Stimulated activated CD8-positive, alpha-beta memory T cell treated with anti-CD3 and anti-CD28 coated beads, Interleukin-2, amount 100 ng/mL, for 1 hour (primary cell): ENCODE measurements around the gene HOXB5.

ENCODE experiments used
- DNase-seq, 2 donors: peaks; one replicate each; pipeline ENCODE4 v3.0.0-alpha.2; 2020; ENCODE audit warnings: low read depth in 2 of 2

Gene HOXB5

GRCh38 chr17:48616717-48617470 lies 23.3 kb upstream of the HOXB5 start:
- DNase-seq, result no peak

DNA sequence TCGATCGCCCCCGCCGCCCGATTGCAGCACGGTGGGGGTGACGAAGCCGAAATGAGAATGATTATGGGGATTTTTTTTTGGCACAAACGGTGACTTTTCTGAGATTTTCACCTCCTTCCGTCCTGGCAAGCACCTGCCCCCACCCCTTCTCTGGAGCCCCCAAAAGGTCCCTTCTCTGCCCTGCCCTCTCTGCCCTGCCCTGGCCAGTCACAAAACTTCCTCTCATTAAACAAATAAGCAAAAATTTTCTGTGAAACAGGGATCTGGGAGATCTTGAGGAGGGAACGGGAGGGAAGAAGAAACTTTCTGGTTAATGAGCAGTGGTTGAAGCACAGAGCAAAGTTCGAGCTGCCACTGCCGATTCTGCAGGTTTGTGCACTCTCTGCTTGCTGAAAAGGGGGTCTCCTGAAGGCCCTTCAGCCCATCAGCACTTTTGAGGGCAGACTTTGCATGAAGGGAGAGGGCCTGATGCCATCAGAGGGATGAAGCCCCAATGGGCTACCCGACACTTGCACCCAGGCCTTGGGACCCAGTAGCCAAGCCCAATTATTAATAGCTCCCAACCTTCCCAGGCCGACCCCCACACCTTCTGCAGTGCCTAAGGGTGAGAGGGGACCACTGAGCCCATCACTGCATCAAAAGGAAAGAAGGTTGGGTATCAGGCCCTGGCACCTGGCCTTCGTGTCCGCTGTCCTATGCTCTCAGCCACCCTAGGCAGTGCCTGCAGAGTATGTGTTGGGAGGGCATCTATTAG lies 22.6 kb upstream of the HOXB5 start:
- DNase-seq, result no peak

DNA sequence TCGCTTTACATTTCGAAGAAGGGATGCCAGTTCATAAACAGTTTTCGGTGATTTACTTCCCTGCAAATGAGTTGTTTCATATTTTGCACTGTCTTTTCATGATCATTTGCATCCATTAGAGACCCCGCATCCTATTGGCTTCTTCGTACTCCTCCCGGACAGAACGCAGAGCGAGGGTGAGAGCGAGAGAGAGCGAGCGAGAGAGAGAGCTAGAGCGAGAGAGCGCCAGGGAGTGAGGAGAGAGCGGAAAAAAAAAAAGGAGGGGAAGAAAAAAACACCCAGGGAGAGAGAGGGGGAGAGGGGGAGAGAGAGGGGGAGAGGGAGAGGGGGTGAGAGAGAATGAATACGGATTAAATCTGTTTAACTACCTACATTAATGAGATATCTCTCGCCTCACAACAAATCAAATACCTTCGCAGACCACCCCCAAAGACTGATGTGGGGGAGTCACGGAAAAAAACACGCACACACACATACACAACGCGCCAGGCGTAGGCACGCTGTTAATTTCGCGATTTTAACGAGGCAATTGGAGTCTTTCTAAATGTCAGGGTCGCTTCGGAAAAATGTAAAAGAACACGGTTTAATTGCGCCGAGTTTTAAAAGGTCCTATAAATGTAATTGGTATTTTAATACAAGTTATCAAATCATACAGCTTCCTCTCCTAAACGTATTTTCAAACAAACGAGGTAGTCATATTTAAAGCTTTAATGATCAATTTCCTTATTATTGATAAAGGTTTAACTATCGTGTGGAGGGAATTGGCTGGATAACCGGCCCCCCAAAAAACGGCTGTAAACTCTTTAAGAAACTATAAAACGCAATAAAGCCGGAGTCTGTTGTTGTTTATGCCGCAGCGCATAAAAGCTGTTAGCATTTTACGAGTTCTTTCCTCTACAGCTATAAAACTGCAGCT lies 21.7 kb upstream of the HOXB5 start, which contains the start of gene HOXB8:
HOXB8 (minus strand) TSS at position 246 of the 916 bp plus-strand sequence. CDS start 588 bp downstream, outside the sequence.
- no peak for DNase-seq

DNA sequence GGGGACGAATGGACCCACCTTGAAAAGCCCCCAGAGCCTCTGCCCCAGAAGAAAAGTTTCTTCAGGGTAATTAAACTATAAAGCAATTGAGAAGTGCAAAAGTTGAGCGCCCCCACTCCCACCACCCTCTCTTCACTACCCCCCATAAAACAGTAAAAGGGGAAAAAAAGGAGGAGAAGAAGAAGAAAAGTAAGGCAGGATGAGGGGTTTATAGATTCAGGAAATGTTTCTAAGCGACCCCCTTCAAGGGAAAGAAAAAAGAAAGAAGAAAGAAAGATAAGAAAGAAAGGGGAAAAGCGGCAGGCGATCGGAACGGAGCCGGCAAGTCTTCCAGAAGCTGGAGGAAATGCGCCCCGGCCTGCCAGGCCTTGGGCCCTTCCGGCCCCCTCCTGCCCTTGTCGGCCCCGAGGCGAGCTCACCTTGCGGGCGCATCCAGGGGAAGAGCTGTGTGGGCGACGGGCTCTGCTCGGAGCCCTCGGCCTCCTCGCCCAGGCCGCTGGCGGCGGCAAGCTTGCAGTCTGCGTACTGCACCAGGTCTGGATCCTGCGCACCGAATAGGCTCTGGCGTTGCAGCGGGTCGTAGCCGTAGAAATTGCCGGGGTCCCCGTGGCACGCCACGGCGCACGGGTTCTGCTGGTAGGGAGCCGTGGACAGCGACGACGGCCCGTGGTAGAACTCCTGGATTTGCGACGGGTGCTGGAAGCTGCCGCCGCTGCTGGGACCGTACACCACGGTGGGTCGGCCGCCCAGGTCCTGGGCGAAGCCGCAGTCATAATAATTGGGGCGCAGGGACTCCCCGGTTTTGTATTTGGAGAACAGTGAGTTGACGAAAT lies 20.5 kb upstream of the HOXB5 start:
- DNase-seq, result no peak

GRCh38 chr17:48612854-48613691 lies 19.5 kb upstream of the HOXB5 start:
- no peak for DNase-seq

DNA sequence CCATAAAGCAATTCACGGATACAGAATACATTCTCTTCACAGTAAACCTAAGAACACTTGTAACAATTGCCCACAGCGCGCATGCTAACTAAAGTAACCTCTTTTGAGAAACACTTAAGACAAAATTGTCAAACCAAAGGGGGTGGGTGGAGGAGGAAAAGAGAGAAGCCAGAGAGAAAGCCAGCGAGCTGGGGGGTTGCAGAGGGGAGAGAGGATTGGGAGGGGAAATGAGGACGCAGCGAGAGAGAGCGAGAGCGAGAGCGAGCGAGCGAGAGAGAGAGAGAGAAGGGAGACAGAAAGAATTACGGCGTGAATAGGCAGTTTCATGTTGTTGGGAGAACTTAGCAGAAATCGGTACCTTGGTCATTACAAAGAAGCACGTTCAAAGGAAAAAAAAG lies 18.9 kb upstream of the HOXB5 start:
- no peak for DNase-seq

DNA sequence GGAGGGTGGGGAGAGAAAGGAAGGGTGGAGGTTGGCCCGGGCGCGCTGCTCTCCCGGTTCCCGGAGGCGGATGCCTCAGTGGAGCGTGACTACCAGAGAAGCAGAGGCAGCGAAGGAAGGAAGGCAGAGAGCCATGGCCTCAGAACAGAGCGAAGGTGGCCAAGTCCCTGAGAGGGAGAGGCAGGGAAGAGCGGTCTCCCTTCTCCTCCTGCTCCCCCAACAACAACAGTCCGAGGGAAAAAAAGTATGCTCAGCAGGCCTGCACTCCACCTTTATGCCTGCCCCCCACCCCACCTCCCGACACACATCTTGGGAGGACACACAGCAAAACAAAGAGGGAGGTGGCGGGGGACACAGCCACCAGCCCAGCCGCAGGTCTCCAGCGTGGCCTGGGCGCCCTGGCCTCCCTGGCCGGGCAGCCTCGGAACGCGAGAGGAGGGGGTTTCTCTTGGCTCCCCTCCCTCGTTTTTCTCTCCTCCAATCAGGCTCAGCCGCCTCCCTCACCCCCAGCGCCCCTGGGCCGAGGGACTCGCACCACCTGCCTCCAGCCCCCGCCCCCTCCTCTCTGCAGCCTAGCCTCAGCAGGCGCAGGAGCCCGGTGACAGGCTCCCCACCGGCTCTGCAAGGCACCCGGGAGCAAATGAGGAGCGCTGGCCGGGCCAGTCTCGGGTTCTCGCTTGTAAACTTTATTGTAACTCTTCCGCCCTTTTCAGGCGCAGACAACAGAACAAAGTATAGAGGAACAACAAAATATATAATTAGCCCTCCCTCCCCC lies 18.3 kb upstream of the HOXB5 start:
- no peak for DNase-seq

GRCh38 chr17:48611213-48611612 lies 17.6 kb upstream of the HOXB5 start:
- no peak for DNase-seq

GRCh38 chr17:48610282-48611211 lies 17.0 kb upstream of the HOXB5 start, which contains the start of gene HOXB7:
Gene HOXB7 (minus strand): TSS chr17:48611017. CDS start chr17:48610918, 99 bp downstream.
- DNase-seq, result peak in 1 of 2 donors; percentile 34

- no peak for DNase-seq
Observed at GRCh38 chr17:48609759-48610281, 16.2 kb upstream of the HOXB5 start.

GRCh38 chr17:48609033-48609432 lies 15.5 kb upstream of the HOXB5 start:
- DNase-seq, result no peak

- DNase-seq, result no peak
Observed at GRCh38 chr17:48608494-48608834, 14.9 kb upstream of the HOXB5 start.

DNA sequence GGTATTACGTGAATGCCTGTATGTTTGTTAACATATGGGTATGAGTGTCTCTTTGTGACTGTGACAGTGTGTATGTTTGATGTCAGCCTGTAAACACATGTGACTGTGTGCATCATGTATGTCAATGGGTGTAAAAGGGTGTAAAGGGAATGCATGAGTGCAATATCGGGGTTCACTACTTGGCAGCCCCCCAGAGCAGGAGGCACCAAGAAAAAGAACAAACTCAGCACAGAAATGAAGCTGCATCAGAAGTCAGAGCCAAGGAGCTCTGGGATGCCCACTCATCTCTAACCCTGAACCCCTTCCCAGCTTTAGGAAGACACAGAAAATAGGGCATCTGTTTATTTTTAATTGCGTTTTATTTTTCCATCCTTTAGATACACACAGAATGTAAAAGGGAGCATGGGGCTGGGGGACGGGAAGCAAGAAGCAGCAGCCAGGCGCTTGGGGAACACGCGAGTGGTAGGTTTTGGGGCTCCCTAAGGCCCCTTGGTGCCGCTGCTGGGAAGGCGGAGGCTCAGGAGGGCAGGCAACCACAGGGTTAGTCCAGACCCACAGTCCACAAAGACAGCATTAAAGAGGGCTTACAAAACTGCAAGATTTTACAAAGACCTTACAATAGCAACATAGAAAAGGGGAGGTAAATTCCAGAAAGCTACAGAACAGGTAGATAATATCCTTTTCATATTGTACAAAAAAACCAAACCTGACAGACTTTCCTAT lies 13.5 kb upstream of the HOXB5 start:
- no peak for DNase-seq

- no peak for DNase-seq
Observed at GRCh38 chr17:48605991-48606891, 12.7 kb upstream of the HOXB5 start.

DNA sequence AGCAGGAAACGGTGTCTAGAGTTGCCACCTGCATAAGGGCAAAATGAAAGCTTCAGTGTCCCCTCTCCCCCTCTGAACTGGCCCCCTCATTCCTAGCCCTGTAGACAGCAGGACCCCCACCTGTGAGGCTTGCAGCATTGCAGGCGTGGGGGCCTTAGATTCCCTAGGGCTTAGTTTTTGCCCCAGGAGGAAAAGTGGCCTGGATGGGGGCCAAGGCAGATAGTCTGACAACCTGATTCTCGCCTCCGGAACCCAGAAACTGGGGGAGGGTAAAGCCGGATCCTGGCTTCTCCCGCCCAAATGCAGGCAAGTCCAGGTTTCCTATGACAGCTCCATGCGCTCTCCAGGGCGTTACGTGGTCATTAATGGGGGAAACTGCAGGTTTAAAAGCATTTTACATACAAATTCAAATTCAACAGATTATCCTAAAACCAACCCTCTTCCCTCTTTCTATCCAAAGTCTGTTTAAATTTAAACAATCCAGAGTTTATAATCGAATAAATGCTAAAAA lies 11.9 kb upstream of the HOXB5 start:
- no peak for DNase-seq

GRCh38 chr17:48604770-48605329 lies 11.3 kb upstream of the HOXB5 start, which contains the start of gene HOXB6:
Gene HOXB6 (minus strand): TSS chr17:48604986. CDS start chr17:48598150, 6,836 bp downstream.
- DNase-seq, result no peak
